ENCODE measurements around the gene P2RY14.

The P2RY14 gene

GRCh38 chr3:151282921-151283320 is 4.6 kb upstream of the P2RY14 start:
- no peak overlapping the region for H3K4me3 ChIP-seq (ENCODE audit: low read depth in 1 of 2, low read length in 1 of 2)
- no peaks in the 10 kb centered on the region for H3K9me3 ChIP-seq
- H3K27me3 ChIP-seq: no peaks in the 10 kb centered on the region
- TF ChIP-seq CTCF (IDR thresholded peaks at IDR 0.05): peak; percentile 73
- H3K27ac ChIP-seq: no peak overlapping the region
- no peaks in the 10 kb centered on the region for H3K36me3 ChIP-seq
- peaks cover 23 to 33% of the 10 kb centered on the region in 2 experiments for H3K4me1 ChIP-seq (ENCODE audit: control insufficient read depth in 1 of 2, insufficient read depth in 1 of 2, low read depth in 1 of 2, low read length in 1 of 2)

- Histone ChIP-seq H3K4me1 (ENCODE audit: control insufficient read depth in 1 of 2, insufficient read depth in 1 of 2, low read depth in 1 of 2, low read length in 1 of 2) (peaks cover 32 to 44% of the 10 kb centered on the region in 2 experiments), H3K27ac (no peak overlapping the region), H3K27me3 (no peaks in the 10 kb centered on the region), H3K4me3 (ENCODE audit: low read depth in 1 of 2, low read length in 1 of 2) (no peak overlapping the region), H3K36me3 (no peaks in the 10 kb centered on the region), H3K9me3 (no peaks in the 10 kb centered on the region)
- TF ChIP-seq CTCF (IDR thresholded peaks at IDR 0.05): no peak
Observed at GRCh38 chr3:151281671-151282324, 3.5 kb upstream of the P2RY14 start.

GRCh38 chr3:151276687-151277042 is 1.7 kb downstream of the P2RY14 start:
- no peak for TF ChIP-seq CTCF (IDR thresholded peaks at IDR 0.05)
- Histone ChIP-seq H3K27me3 (no peaks in the 10 kb centered on the region), H3K36me3 (no peaks in the 10 kb centered on the region), H3K27ac (peak overlapping the region; percentile 85), H3K4me3 (ENCODE audit: low read depth in 1 of 2, low read length in 1 of 2) (peak overlapping the region in 1 of 2 experiments; percentile 35), H3K9me3 (no peaks in the 10 kb centered on the region), H3K4me1 (ENCODE audit: control insufficient read depth in 1 of 2, insufficient read depth in 1 of 2, low read depth in 1 of 2, low read length in 1 of 2) (peaks cover 40 to 54% of the 10 kb centered on the region in 2 experiments)

- no peak for TF ChIP-seq CTCF (IDR thresholded peaks at IDR 0.05)
- no peaks in the 10 kb centered on the region for H3K9me3 ChIP-seq
- H3K4me1 ChIP-seq (ENCODE audit: control insufficient read depth in 1 of 2, insufficient read depth in 1 of 2, low read depth in 1 of 2, low read length in 1 of 2): peaks cover 40 to 50% of the 10 kb centered on the region in 2 experiments
- H3K27ac ChIP-seq: peak overlapping the region; percentile 85
- H3K36me3 ChIP-seq: no peaks in the 10 kb centered on the region
- H3K4me3 ChIP-seq (ENCODE audit: low read depth in 1 of 2, low read length in 1 of 2): peak overlapping the region in 1 of 2 experiments; percentile 9
- no peaks in the 10 kb centered on the region for H3K27me3 ChIP-seq
Observed at GRCh38 chr3:151276038-151276686, 2.2 kb downstream of the P2RY14 start.

GRCh38 chr3:151275091-151275490 is 3.3 kb downstream of the P2RY14 start:
- TF ChIP-seq CTCF (IDR thresholded peaks at IDR 0.05): no peak
- no peak overlapping the region for H3K27ac ChIP-seq
- no peaks in the 10 kb centered on the region for H3K36me3 ChIP-seq
- no peaks in the 10 kb centered on the region for H3K9me3 ChIP-seq
- H3K4me1 ChIP-seq (ENCODE audit: control insufficient read depth in 1 of 2, insufficient read depth in 1 of 2, low read depth in 1 of 2, low read length in 1 of 2): peaks cover 39 to 43% of the 10 kb centered on the region in 2 experiments
- H3K4me3 ChIP-seq (ENCODE audit: low read depth in 1 of 2, low read length in 1 of 2): no peak overlapping the region
- H3K27me3 ChIP-seq: no peaks in the 10 kb centered on the region

Measured in neutrophil (primary cell).